Upper lobe of left lung (tissue), 4 donors: ENCODE results near the gene SMIM44.

Experiments
- EP300 ChIP-seq, 4 donors: sonication (generic); formaldehyde crosslinking; IDR thresholded peaks; one replicate each; pipeline ENCODE4 v1.5.1; 2017; ENCODE audit warnings: antibody characterized with exemption in 4 of 4, control low read depth in 2 of 4
- POLR2A ChIP-seq, 4 donors: fragments of 450-650 bp; IDR thresholded peaks; one replicate each; pipeline ENCODE4 v1.5.1; 2016 to 2017; ENCODE audit warnings: antibody characterized with exemption in 4 of 4, mild to moderate bottlenecking in 2 of 4
- POLR2AphosphoS5 ChIP-seq, 2 donors: sonication (generic); formaldehyde crosslinking; IDR thresholded peaks; one replicate each; pipeline ENCODE4 v1.5.1; 2017; ENCODE audit warnings: antibody characterized with exemption in 2 of 2
- TF ChIP-seq, protein P1 (sequence below), 6 experiments: fragments of 450-650 bp in 4 of 6; fragments of 200-600 bp in 2 of 6; sonication (generic) in 2 of 6; IDR thresholded peaks; one replicate each; pipeline ENCODE4 v1.5.1; 2016 to 2019; ENCODE audit warnings: antibody characterized with exemption in 6 of 6

- TF ChIP-seq, protein P1, sequence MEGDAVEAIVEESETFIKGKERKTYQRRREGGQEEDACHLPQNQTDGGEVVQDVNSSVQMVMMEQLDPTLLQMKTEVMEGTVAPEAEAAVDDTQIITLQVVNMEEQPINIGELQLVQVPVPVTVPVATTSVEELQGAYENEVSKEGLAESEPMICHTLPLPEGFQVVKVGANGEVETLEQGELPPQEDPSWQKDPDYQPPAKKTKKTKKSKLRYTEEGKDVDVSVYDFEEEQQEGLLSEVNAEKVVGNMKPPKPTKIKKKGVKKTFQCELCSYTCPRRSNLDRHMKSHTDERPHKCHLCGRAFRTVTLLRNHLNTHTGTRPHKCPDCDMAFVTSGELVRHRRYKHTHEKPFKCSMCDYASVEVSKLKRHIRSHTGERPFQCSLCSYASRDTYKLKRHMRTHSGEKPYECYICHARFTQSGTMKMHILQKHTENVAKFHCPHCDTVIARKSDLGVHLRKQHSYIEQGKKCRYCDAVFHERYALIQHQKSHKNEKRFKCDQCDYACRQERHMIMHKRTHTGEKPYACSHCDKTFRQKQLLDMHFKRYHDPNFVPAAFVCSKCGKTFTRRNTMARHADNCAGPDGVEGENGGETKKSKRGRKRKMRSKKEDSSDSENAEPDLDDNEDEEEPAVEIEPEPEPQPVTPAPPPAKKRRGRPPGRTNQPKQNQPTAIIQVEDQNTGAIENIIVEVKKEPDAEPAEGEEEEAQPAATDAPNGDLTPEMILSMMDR (IDR thresholded peaks at IDR 0.05) = no peak
- TF ChIP-seq EP300 (IDR thresholded peaks at IDR 0.05) (no peak), POLR2A (IDR thresholded peaks at IDR 0.05) (no peak), POLR2AphosphoS5 (IDR thresholded peaks at IDR 0.05) (no peak)
Measured at GRCh38 chr19:3458229-3459088, 24.8 kb downstream of the SMIM44 start.
